HepG2 (cell line): ENCODE measurements around the gene RPS6KA5. TPM values are rescaled to one million over a fixed set of nuclear protein-coding genes. Genes with fewer than 3 reads are reported as not detected.
A peak's percentile ranks its signal among the peaks of the same experiment; 100 is the strongest.

Source experiments
- ATAC-seq: fragments of 200-7000 bp; cut with Tn5 transposase; 3 replicates; pipeline ENCODE4 v1.9.1; 2020; ENCODE audit warnings: mild to moderate bottlenecking, moderate library complexity
- BruUV-seq: library from RNA; stranded (reverse); fragments of 400-500 nt; replicated peaks from 2 replicates; lab custom pipeline; 2021; lab: Mats Ljungman, UMichigan
- CTCF ChIA-PET: fragments of 300-600 bp; formaldehyde crosslinking; extraction: SDS; loops from one replicate; lab custom pipeline; 2021; ENCODE audit warnings: low total read pairs, inconsistent platforms, low intra/inter-chr PET ratio; lab: Yijun Ruan, JAX
- POLR2A ChIA-PET: fragments of 350-600 bp; sonication (Branson Sonifier 250); formaldehyde crosslinking; loops from one replicate; lab custom pipeline; 2020; ENCODE audit warnings: antibody characterized with exemption, inconsistent platforms; lab: Yijun Ruan, JAX
- DNase-seq: peaks from one replicate; pipeline ENCODE4 v3.0.0-alpha.2; 2015; ENCODE audit warnings: low spot score
- FAIRE-seq: peaks from 3 replicates; lab custom pipeline; 2011; peaks lifted over from hg19 to GRCh38; lab: Jason Lieb, UNC
- H2AFZ ChIP-seq: one replicate; pipeline ENCODE4 v1.6.1; 2011; ENCODE audit warnings: low read length, inconsistent platforms
- H3K27ac ChIP-seq: fragments of 300-600 bp; 3 replicates; pipeline ENCODE4 v1.8.0; 2011; ENCODE audit warnings: mixed run types, mild to moderate bottlenecking, mixed read lengths, low read length, inconsistent platforms; ENCODE audit not compliant: insufficient read depth; ENCODE audit errors: extremely low read length
- H3K27me3 ChIP-seq, 2 experiments: fragments of 200-600 bp in 1 of 2; 2 replicates in 1 of 2; 3 replicates in 1 of 2; pipeline versions ENCODE4 v1.6.0 to v1.8.0; 2011; ENCODE audit warnings: low read length in 2 of 2, mild to moderate bottlenecking in 2 of 2, moderate library complexity in 2 of 2, inconsistent platforms in 1 of 2; ENCODE audit not compliant: insufficient read depth in 2 of 2, control insufficient read depth in 1 of 2
- H3K36me3 ChIP-seq, 2 experiments: fragments of 200-600 bp in 1 of 2; replicated peaks in 1 of 2; 2 replicates in 1 of 2; 3 replicates in 1 of 2; pipeline versions ENCODE4 v1.5.1 to v1.8.0; 2011; ENCODE audit warnings: low read length in 2 of 2, inconsistent platforms in 1 of 2; ENCODE audit not compliant: insufficient read depth in 2 of 2, control insufficient read depth in 1 of 2
- H3K4me1 ChIP-seq: 2 replicates; pipeline ENCODE4 v1.5.1; 2012; ENCODE audit warnings: low read length, inconsistent platforms; ENCODE audit not compliant: insufficient read depth
- H3K4me2 ChIP-seq: 2 replicates; pipeline ENCODE4 v1.6.0; 2011; ENCODE audit warnings: low read depth, low read length, inconsistent platforms
- H3K4me3 ChIP-seq, 3 experiments: fragments of 200-600 bp in 1 of 3; sonication (generic), shearing (Covaris generic) in 1 of 3; replicated peaks in 1 of 3; 2 replicates each; pipeline ENCODE4 v1.5.1; 2011 to 2016; ENCODE audit warnings: low read length in 3 of 3, inconsistent platforms in 2 of 3, low read depth in 2 of 3, mild to moderate bottlenecking in 2 of 3, control low read depth in 1 of 3, mixed read lengths in 1 of 3; ENCODE audit not compliant: insufficient read depth in 1 of 3
- H3K79me2 ChIP-seq: one replicate; pipeline ENCODE4 v1.6.1; 2011; ENCODE audit warnings: low read length, inconsistent platforms; ENCODE audit not compliant: insufficient read depth
- H3K9ac ChIP-seq: 2 replicates; pipeline ENCODE4 v1.6.0; 2011; ENCODE audit warnings: mild to moderate bottlenecking, low read depth, low read length, inconsistent platforms; ENCODE audit not compliant: insufficient read depth
- H3K9me3 ChIP-seq: 2 replicates; pipeline ENCODE4 v1.5.1; 2012; ENCODE audit warnings: mild to moderate bottlenecking, low read length
- H4K20me1 ChIP-seq: 2 replicates; pipeline ENCODE4 v1.6.0; 2011; ENCODE audit warnings: inconsistent platforms, mild to moderate bottlenecking, low read length, moderate library complexity; ENCODE audit not compliant: insufficient read depth
- ELF1 ChIP-seq: sonication (generic); formaldehyde crosslinking; IDR thresholded peaks from 2 replicates; pipeline ENCODE4 v1.4.0; 2020; ENCODE audit warnings: missing genetic modification reagents
- ETV5 ChIP-seq: IDR thresholded peaks from 2 replicates; pipeline ENCODE4 v1.6.1; 2018; ENCODE audit warnings: missing biosample characterization, missing genetic modification reagents, inconsistent platforms, borderline replicate concordance
- FOXK1 ChIP-seq: sonication (generic); formaldehyde crosslinking; IDR thresholded peaks from 2 replicates; pipeline ENCODE4 v1.4.0; 2020; ENCODE audit warnings: low read depth, missing genetic modification reagents, borderline replicate concordance
- FOXO1 ChIP-seq: sonication (generic); formaldehyde crosslinking; IDR thresholded peaks from 2 replicates; pipeline ENCODE4 v1.4.0; 2020; ENCODE audit warnings: missing genetic modification reagents
- NFKB2 ChIP-seq: sonication (generic); formaldehyde crosslinking; IDR thresholded peaks from 2 replicates; pipeline ENCODE4 v1.4.0; 2020; ENCODE audit warnings: missing genetic modification reagents, borderline replicate concordance
- NFYB ChIP-seq: sonication (generic); formaldehyde crosslinking; IDR thresholded peaks from 2 replicates; pipeline ENCODE4 v1.4.0; 2020; ENCODE audit warnings: missing genetic modification reagents
- RAD21 ChIP-seq: fragments of 450-650 bp; formaldehyde crosslinking; IDR thresholded peaks from 2 replicates; pipeline ENCODE4 v1.5.0; 2020; ENCODE audit warnings: mild to moderate bottlenecking
- RXRA ChIP-seq: sonication (generic); formaldehyde crosslinking; IDR thresholded peaks from 2 replicates; pipeline ENCODE4 v1.5.1; 2020; ENCODE audit warnings: missing genetic modification reagents
- ZNF331 ChIP-seq: sonication (generic); formaldehyde crosslinking; IDR thresholded peaks from 2 replicates; pipeline ENCODE4 v1.4.0; 2020; ENCODE audit warnings: missing genetic modification reagents
- ZNF460 ChIP-seq: sonication (generic); formaldehyde crosslinking; IDR thresholded peaks from 2 replicates; pipeline ENCODE4 v1.5.1; 2020; ENCODE audit warnings: missing genetic modification reagents, mild to moderate bottlenecking, borderline replicate concordance
- ZNF720 ChIP-seq: sonication (generic); formaldehyde crosslinking; IDR thresholded peaks from 2 replicates; pipeline ENCODE4 v1.4.0; 2020; ENCODE audit warnings: missing genetic modification reagents
- ZNF781 ChIP-seq: sonication (generic); formaldehyde crosslinking; IDR thresholded peaks from 2 replicates; pipeline ENCODE4 v1.5.1; 2020; ENCODE audit warnings: borderline replicate concordance, mild to moderate bottlenecking, missing genetic modification reagents; ENCODE audit errors: not compliant biosample characterization
- WGBS: methylation state at CpG from one replicate; pipeline ENCODE4 v1.1.6; 2017; ENCODE audit warnings: low lambda C conversion rate; 5-methylcytosine and 5-hydroxymethylcytosine counted together
- in situ Hi-C: cut with HindIII; loops from 2 replicates; pipeline ENCODE4 v1.10.0; 2017; ENCODE audit warnings: low pct_unique_long_range_greater_than_20kb; ENCODE audit not compliant: extremely low pct_ligation_motif_present
- intact Hi-C: fragments of 100-400 bp; cut with micrococcal nuclease; formaldehyde crosslinking; loops from one replicate; pipeline ENCODE4 v1.10.0; 2022; ENCODE audit not compliant: unreplicated experiment
- polyA plus RNA-seq, 8 experiments: library from polyadenylated mRNA; depleted of rRNA in 3 of 8; stranded (reverse) in 7 of 8; unstranded in 1 of 8; fragments of >200 nt; fragmentation: Illumina TruSeq in 4 of 8; extraction: Trizol in 4 of 8; gene quantifications; 2 replicates each; pipeline versions ENCODE4 v1.2.1 to v1.2.3, GENCODE V29; 2011 to 2016; ENCODE audit warnings: low read depth in 4 of 8, missing spikeins in 1 of 8, mixed read lengths in 1 of 8; ENCODE audit not compliant: insufficient read depth in 1 of 8
- total RNA-seq, 5 experiments: library from RNA; depleted of rRNA; stranded (reverse); fragments of >200 nt; fragmentation: Illumina TruSeq; extraction: Trizol; gene quantifications; 2 replicates each; pipeline ENCODE4 v1.2.3, GENCODE V29; 2016; ENCODE audit warnings: low read depth in 1 of 5
- TF ChIP-seq, protein P1 (sequence below): sonication (generic); formaldehyde crosslinking; IDR thresholded peaks from 2 replicates; pipeline ENCODE4 v1.5.0; 2020; ENCODE audit warnings: mild to moderate bottlenecking, missing genetic modification reagents, borderline replicate concordance
- TF ChIP-seq, protein P2 (sequence below): sonication (generic); formaldehyde crosslinking; IDR thresholded peaks from 2 replicates; pipeline ENCODE4 v1.4.0; 2020; ENCODE audit warnings: missing genetic modification reagents

RPS6KA5 gene
- total and polyA plus RNA-seq, 2 of the 13 experiments (the other 11 are each of a cell fraction or from before 2014, with no cell fraction given) = 0.50 to 0.58 TPM

DNA sequence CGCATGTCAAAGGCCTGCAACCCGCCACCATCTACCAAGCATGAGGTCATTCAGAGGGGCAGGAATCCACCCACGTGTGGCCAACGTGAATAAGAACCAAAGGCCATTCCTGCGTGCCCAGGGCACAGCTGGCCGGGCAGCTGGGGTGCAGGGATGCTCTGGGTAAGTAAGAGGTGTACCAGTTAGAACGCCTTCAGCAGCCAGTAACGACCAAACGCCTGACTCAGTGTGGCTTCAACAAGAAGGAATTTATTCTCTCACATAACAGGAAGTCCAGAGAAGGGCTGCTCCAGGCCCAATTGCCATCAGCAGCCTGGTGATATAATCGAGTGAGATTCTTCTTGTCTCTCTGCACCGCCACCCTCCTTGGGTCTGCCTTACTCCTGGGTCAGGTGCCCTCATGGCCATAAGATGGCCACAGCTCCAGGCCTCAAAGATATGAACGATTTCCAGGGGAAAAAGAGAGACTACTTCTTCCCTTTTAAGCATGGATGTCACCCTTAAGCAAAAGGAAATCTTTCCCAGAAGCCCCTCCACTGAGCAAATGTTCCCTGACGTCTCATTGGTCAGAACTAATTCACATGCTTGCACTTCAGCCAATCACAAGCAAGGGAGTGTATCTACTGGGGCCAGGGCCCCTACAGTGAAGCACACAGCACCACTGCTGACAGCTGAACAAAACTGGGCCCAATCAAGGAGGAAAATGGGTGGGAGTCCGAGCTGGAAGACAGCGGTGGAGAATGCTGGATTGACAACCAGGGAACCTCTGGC, 251.5 kb downstream of the RPS6KA5 start:
- in situ Hi-C loops = no loop called here
- Histone ChIP-seq H2AFZ (no peak overlapping the region), H3K79me2 (no peaks in the 10 kb centered on the region), H3K4me1 (peaks cover 5% of the 10 kb centered on the region; the same call in 1 of the 2 replicates), H3K4me2 (no peak overlapping the region), H3K27ac (no peak overlapping the region), H3K36me3 (no peaks in the 10 kb centered on the region), H3K9ac (no peak overlapping the region), H3K27me3 (peaks cover 1 to 5% of the 10 kb centered on the region in 2 experiments; a peak in 3 of 5 replicates), H3K4me3 (no peak overlapping the region), H4K20me1 (no peaks in the 10 kb centered on the region), H3K9me3 (no peaks in the 10 kb centered on the region)
- POLR2A ChIA-PET = no interaction called here
- BruUV-seq = no TSS peak
- TF ChIP-seq ZNF781 (CRISPR knock-in tag) (no peak), ZNF460 (no peak), NFYB (CRISPR knock-in tag) (peak; percentile 36; the same call in 1 of the 2 replicates)
- TF ChIP-seq, protein P1, sequence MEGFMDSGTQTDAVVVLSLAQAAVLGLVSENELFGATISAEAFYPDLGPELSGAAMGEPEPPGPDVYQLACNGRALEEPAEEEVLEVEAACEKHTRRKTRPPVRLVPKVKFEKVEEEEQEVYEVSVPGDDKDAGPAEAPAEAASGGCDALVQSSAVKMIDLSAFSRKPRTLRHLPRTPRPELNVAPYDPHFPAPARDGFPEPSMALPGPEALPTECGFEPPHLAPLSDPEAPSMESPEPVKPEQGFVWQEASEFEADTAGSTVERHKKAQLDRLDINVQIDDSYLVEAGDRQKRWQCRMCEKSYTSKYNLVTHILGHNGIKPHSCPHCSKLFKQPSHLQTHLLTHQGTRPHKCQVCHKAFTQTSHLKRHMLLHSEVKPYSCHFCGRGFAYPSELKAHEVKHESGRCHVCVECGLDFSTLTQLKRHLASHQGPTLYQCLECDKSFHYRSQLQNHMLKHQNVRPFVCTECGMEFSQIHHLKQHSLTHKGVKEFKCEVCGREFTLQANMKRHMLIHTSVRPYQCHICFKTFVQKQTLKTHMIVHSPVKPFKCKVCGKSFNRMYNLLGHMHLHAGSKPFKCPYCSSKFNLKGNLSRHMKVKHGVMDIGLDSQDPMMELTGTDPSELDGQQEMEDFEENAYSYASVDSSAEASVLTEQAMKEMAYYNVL = no peak
- ATAC-seq (no peak), FAIRE-seq (no peak), DNase-seq (no peak)
- intact Hi-C loops = no loop called here
- CTCF ChIA-PET = no interaction called here
- 58% methylated on average over 12 of the region's 15 CpGs for WGBS

DNA sequence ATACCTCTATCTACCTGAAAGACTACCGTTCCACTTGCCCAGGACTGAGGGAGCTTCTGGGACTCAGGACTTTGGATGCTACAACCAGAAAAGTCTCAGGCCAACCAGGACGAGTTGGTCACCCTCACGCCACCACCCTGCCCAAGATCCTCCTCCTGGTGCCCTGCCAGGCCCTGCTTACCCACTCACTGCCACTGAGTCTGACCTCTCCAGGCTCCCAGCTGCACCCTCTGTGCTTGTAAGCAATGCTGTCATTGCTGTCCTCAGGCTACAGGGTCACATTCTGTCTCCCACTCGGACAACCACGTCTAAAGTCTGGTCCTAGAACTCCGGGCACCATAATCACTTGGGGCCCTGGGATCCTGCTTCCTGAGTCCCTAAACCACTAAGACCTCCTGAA, 253.4 kb downstream of the RPS6KA5 start:
- H3K27ac ChIP-seq = no peak overlapping the region
- FAIRE-seq (no peak), ATAC-seq (no peak), DNase-seq (no peak)
- H3K36me3 ChIP-seq = no peaks in the 10 kb centered on the region
- H3K4me1 ChIP-seq = peaks cover 5% of the 10 kb centered on the region; the same call in 1 of the 2 replicates
- CTCF ChIA-PET = no interaction called here
- no peak overlapping the region for H3K4me2 ChIP-seq
- in situ Hi-C loops (no loop called here), intact Hi-C loops (no loop called here)
- WGBS = 58% methylated on average over 4 of the region's 6 CpGs
- H3K9me3 ChIP-seq = no peaks in the 10 kb centered on the region
- no peaks in the 10 kb centered on the region for H4K20me1 ChIP-seq
- no peak overlapping the region for H2AFZ ChIP-seq
- no TSS peak for BruUV-seq
- POLR2A ChIA-PET = no interaction called here
- H3K4me3 ChIP-seq = no peak overlapping the region
- peaks cover 0 to 1% of the 10 kb centered on the region in 2 experiments; a peak in 1 of 5 replicates for H3K27me3 ChIP-seq
- H3K9ac ChIP-seq = no peak overlapping the region
- no peaks in the 10 kb centered on the region for H3K79me2 ChIP-seq
- TF ChIP-seq NFKB2 (no peak), ETV5 (CRISPR knock-in tag) (no peak), FOXO1 (CRISPR knock-in tag) (no peak), RAD21 (CRISPR knock-in tag) (no peak), ZNF720 (CRISPR knock-in tag) (no peak), ZNF331 (no peak), RXRA (CRISPR knock-in tag) (no peak), ELF1 (no peak), FOXK1 (CRISPR knock-in tag) (no peak)
- TF ChIP-seq, protein P2, sequence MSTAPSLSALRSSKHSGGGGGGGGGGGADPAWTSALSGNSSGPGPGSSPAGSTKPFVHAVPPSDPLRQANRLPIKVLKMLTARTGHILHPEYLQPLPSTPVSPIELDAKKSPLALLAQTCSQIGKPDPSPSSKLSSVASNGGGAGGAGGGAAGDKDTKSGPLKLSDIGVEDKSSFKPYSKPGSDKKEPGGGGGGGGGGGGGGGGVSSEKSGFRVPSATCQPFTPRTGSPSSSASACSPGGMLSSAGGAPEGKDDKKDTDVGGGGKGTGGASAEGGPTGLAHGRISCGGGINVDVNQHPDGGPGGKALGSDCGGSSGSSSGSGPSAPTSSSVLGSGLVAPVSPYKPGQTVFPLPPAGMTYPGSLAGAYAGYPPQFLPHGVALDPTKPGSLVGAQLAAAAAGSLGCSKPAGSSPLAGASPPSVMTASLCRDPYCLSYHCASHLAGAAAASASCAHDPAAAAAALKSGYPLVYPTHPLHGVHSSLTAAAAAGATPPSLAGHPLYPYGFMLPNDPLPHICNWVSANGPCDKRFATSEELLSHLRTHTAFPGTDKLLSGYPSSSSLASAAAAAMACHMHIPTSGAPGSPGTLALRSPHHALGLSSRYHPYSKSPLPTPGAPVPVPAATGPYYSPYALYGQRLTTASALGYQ (CRISPR knock-in tag) = no peak
